CD4-positive, alpha-beta T cell (primary cell): ENCODE measurements around the gene PWP2. TPM values are rescaled to one million over a fixed set of nuclear protein-coding genes. Genes with fewer than 3 reads are reported as not detected.
A peak's percentile ranks its signal among the peaks of the same experiment; 100 is the strongest.
"Not testable (repeated sequence)": the region's sequence is repeated elsewhere in the genome, so short reads cannot be mapped to it uniquely, and the experiment has no call there.

Experiments
- ATAC-seq: fragments of 200-7000 bp; cut with Tn5 transposase; one replicate; pipeline ENCODE4 v1.10.0; 2022; ENCODE audit warnings: mild to moderate bottlenecking; ENCODE audit not compliant: poor library complexity
- CTCF ChIA-PET: fragments of 350-600 bp; sonication (Branson Sonifier 250); formaldehyde crosslinking; loops from one replicate; lab custom pipeline; 2021; ENCODE audit warnings: antibody characterized with exemption, inconsistent platforms; lab: Charles Lee
- POLR2A ChIA-PET: fragments of 350-600 bp; sonication (Branson Sonifier 250); formaldehyde crosslinking; loops from one replicate; lab custom pipeline; 2021; ENCODE audit warnings: antibody characterized with exemption, inconsistent platforms; lab: Charles Lee
- DNase-seq, 14 experiments: peaks; one replicate each; pipeline ENCODE4 v3.0.0-alpha.2; 2013 to 2020; ENCODE audit warnings: mixed read lengths in 2 of 14
- H3K27ac ChIP-seq, 2 donors: one replicate each; pipeline versions ENCODE4 v1.5.1 to v1.7.0; 2013; ENCODE audit warnings: low read length in 2 of 2, low read depth in 1 of 2, mild to moderate bottlenecking in 1 of 2
- H3K27me3 ChIP-seq, 2 experiments: 1 replicate in 1 of 2; 2 replicates in 1 of 2; pipeline versions ENCODE4 v1.6.1 to v1.7.0; 2013; ENCODE audit warnings: low read length in 2 of 2, control low read depth in 1 of 2, mild to moderate bottlenecking in 1 of 2, moderate library complexity in 1 of 2; ENCODE audit not compliant: insufficient read depth in 2 of 2, control insufficient read depth in 1 of 2
- H3K36me3 ChIP-seq: one replicate; pipeline ENCODE4 v1.6.1; 2013; ENCODE audit warnings: low read length, control low read depth; ENCODE audit not compliant: insufficient read depth
- H3K4me1 ChIP-seq: one replicate; pipeline ENCODE4 v1.6.1; 2013; ENCODE audit warnings: low read length, control low read depth; ENCODE audit not compliant: insufficient read depth
- H3K4me3 ChIP-seq: one replicate; pipeline ENCODE4 v1.5.1; 2013; ENCODE audit warnings: mild to moderate bottlenecking, low read length, moderate library complexity
- H3K9me3 ChIP-seq, 2 experiments: 1 replicate in 1 of 2; 2 replicates in 1 of 2; pipeline versions ENCODE4 v1.6.1 to v1.7.0; 2013; ENCODE audit warnings: low read length in 2 of 2, mild to moderate bottlenecking in 2 of 2, control low read depth in 1 of 2, moderate library complexity in 1 of 2; ENCODE audit not compliant: control insufficient read depth in 1 of 2, insufficient read depth in 1 of 2
- H3K27ac Mint-ChIP-seq: one replicate; pipeline ENCODE4 v1.8.0; 2020; ENCODE audit warnings: mixed read lengths
- H3K27me3 Mint-ChIP-seq: one replicate; pipeline ENCODE4 v1.8.0; 2021; ENCODE audit warnings: mixed read lengths
- H3K36me3 Mint-ChIP-seq: one replicate; pipeline ENCODE4 v1.8.0; 2021; ENCODE audit warnings: low read depth, mixed read lengths
- H3K4me1 Mint-ChIP-seq: one replicate; pipeline ENCODE4 v1.8.0; 2021; ENCODE audit warnings: low read depth, mixed read lengths
- H3K4me3 Mint-ChIP-seq: one replicate; pipeline ENCODE4 v1.8.0; 2020; ENCODE audit warnings: mild to moderate bottlenecking, mixed read lengths
- H3K9me3 Mint-ChIP-seq: one replicate; pipeline ENCODE4 v1.8.0; 2020; ENCODE audit warnings: mixed read lengths
- intact Hi-C, 2 experiments: fragments of 100-400 bp; cut with DNase I in 1 of 2; cut with micrococcal nuclease in 1 of 2; formaldehyde crosslinking; loops; one replicate each; pipeline versions ENCODE4 v1.15.1 to v1.9.0; 2023 to 2025; cut with DNase I, micrococcal nuclease
- total RNA-seq, 174 experiments: library from RNA in 2 of 174; stranded (reverse) in 2 of 174; gene quantifications; one replicate each; pipeline ENCODE4 v1.2.3 and lab custom pipeline; 2021 to 2026

The PWP2 gene
- total RNA-seq, 2 experiments from 2014 or later = 38.0 to 40.6 TPM

DNA sequence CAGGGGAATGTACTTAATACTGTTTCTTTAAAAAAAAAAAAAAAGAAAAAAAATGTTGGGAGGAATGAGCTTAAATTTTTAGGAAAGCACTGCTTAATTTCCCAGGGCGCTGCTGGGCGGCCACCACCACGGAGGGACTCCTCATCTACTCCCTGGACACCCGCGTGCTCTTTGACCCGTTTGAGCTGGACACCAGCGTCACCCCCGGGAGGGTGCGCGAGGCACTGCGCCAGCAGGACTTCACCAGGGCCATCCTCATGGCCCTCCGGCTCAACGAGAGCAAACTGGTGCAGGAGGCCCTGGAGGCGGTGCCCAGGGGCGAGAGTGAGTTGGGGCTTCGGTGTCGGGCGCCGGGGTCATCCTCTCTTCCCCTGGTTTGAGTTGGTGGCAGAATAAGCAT, 20.6 kb downstream of the PWP2 start:
- H3K9me3 Mint-ChIP-seq = not testable (repeated sequence)

DNA sequence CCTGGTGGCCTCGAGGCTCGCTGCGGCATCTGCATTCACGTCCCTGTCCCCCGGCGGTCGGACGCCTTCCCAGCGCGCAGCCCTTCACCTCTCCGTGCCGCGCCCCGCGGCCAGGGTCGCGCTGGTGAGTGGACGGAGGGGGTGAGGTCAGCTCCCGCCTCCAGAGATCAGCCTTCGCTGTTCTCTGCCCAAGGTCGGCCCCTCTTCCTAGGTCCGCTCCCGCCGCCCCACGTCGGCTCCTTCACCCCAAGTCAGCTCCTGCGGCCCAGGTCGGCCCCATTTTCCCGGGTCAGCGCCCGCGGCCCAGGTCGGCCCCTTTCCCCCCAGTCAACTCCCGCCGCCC, 26.5 kb downstream of the PWP2 start:
- ATAC-seq, H3K9me3 Mint-ChIP-seq, H3K27ac ChIP-seq, intact Hi-C loops, H3K9me3 ChIP-seq, CTCF ChIA-PET, H3K27me3 ChIP-seq, DNase-seq, H3K27me3 Mint-ChIP-seq, H3K36me3 ChIP-seq, H3K4me1 ChIP-seq, H3K4me1 Mint-ChIP-seq, H3K27ac Mint-ChIP-seq, H3K4me3 ChIP-seq, POLR2A ChIA-PET, H3K36me3 Mint-ChIP-seq: not testable (repeated sequence)
- peak overlapping the region; percentile 45 for H3K4me3 Mint-ChIP-seq

More for the DNA sequence above, 20.6 kb downstream of the PWP2 start:
- H3K4me1 ChIP-seq, H3K27me3 Mint-ChIP-seq, H3K4me3 ChIP-seq, CTCF ChIA-PET, H3K9me3 ChIP-seq, H3K4me3 Mint-ChIP-seq, H3K27me3 ChIP-seq, ATAC-seq, H3K36me3 ChIP-seq, intact Hi-C loops, POLR2A ChIA-PET, H3K27ac ChIP-seq, H3K27ac Mint-ChIP-seq, H3K36me3 Mint-ChIP-seq, H3K4me1 Mint-ChIP-seq, DNase-seq: not testable (repeated sequence)

DNA sequence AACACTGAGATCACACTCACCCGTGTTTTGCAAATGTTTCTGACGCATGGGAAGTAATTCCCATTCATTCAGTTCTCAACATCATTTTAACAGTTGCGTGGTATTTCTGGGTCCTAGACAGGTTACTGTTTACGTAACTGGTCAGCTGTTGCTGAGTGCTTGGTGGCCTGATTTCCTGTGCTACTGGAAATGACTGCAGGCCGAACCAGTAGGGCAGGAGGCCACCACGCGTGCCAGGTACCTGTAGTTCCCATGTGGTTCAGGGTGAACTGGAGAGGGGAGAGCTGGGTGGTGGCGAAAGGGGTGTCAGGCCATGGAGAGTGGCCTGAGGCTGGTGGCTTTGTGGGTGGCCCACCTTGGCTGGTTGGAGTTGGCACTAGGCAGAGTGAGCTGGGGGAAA, 27.5 kb downstream of the PWP2 start:
- H3K9me3 ChIP-seq, intact Hi-C loops, H3K4me1 Mint-ChIP-seq, DNase-seq, ATAC-seq, H3K36me3 Mint-ChIP-seq, H3K9me3 Mint-ChIP-seq, H3K27me3 Mint-ChIP-seq, POLR2A ChIA-PET, H3K27me3 ChIP-seq, H3K4me3 ChIP-seq, H3K36me3 ChIP-seq, H3K27ac Mint-ChIP-seq, H3K4me1 ChIP-seq, CTCF ChIA-PET, H3K4me3 Mint-ChIP-seq, H3K27ac ChIP-seq: not testable (repeated sequence)

DNA sequence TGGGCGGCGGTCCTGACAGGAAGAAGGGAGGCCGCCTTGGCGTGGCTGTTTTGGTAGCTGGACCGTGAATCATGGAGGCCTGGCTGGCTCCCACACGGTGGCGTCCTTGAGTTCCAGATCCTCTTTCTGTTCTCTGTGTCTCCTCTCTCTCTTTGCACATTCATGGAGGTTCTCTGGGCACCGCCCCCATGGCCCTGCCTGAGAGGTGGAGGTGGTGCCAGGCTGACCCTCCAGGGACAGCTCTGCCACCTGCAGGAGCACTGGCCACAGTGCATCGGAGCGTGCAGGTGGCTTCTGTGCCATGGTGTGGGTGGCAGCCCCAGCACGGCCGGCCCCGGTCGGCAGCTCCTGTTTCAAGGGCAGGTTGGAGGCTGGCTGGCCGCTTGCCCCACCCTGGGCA, 30.8 kb downstream of the PWP2 start:
- ATAC-seq (peak; percentile 50), DNase-seq (peak in 4 of 14 experiments; percentile 12 to 64 (median 42))
- H3K36me3 ChIP-seq, H3K27ac Mint-ChIP-seq, H3K27me3 ChIP-seq, H3K27ac ChIP-seq, H3K4me1 Mint-ChIP-seq, CTCF ChIA-PET, intact Hi-C loops, H3K36me3 Mint-ChIP-seq, H3K4me3 ChIP-seq, H3K4me1 ChIP-seq, H3K9me3 ChIP-seq, H3K4me3 Mint-ChIP-seq, H3K9me3 Mint-ChIP-seq, H3K27me3 Mint-ChIP-seq, POLR2A ChIA-PET: not testable (repeated sequence)

DNA sequence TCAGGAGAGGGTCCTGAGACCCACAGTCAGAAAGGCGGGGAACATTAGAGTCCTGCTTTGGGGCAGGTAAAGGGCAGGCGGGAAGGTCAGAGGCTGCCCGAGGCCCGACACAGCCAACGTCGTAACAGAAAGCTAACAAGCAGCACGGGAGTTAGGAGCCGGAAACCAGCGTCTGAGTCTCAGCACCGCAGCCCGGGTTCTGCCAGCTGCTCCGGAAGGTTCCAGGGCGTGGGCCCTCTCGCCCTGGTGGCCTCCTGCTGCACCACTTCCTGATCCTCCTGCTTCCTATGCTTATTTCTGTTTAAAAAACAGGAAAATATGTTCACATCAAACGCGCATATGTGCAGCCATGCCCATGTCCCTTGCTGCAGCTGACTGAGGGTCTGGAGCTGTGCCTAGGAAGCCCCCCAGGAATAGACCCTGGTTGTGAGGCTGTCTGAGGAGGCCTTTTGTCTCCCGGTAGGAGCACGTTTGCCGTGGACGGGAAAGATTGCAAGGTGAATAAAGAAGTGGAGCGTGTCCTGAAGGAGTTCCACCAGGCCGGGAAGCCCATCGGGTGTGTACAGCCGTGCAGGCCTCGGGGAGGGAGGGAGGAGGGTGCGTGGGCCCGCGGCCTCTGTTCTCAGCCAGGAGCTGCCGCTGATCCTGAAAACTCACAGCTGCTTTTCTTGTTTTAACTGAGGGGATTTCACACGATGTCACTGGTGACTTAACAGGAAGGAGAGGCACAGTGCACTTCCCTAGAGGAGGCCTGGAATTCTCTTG, 32.8 kb downstream of the PWP2 start:
- POLR2A ChIA-PET, CTCF ChIA-PET, H3K27ac Mint-ChIP-seq, intact Hi-C loops, H3K36me3 Mint-ChIP-seq, H3K27me3 Mint-ChIP-seq, H3K4me1 ChIP-seq, H3K27ac ChIP-seq, H3K4me3 Mint-ChIP-seq, H3K27me3 ChIP-seq, H3K4me3 ChIP-seq, H3K4me1 Mint-ChIP-seq, H3K36me3 ChIP-seq, H3K9me3 Mint-ChIP-seq, H3K9me3 ChIP-seq: not testable (repeated sequence)
- DNase-seq = peak in 4 of 14 experiments; percentile 0 to 22 (median 6)
- ATAC-seq = peak; percentile 25

DNA sequence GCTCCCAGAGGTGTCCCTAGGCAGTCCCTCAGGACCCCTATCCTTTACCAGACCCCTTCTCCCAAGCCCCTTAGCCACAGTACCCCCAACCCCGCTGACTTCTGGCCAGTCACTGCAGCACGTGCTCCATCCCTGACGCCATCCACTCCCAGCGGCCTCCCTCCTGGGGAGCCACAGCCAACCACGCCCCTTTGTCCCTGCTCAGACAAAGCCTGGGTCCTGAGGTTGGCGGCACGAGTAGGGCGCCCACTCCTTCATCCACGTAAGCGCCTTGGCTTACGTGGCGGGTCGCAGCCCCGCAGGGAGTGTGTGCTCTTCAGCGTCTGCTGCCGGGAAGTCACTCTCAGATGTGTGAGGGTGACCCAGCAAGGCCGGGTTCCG, 33.3 kb downstream of the PWP2 start:
- intact Hi-C loops, H3K4me3 ChIP-seq, H3K27me3 ChIP-seq, H3K4me3 Mint-ChIP-seq, H3K9me3 Mint-ChIP-seq, H3K4me1 ChIP-seq, H3K27ac Mint-ChIP-seq, CTCF ChIA-PET, POLR2A ChIA-PET, H3K4me1 Mint-ChIP-seq, H3K27ac ChIP-seq, H3K36me3 Mint-ChIP-seq, H3K36me3 ChIP-seq, H3K9me3 ChIP-seq, ATAC-seq, DNase-seq, H3K27me3 Mint-ChIP-seq: not testable (repeated sequence)

DNA sequence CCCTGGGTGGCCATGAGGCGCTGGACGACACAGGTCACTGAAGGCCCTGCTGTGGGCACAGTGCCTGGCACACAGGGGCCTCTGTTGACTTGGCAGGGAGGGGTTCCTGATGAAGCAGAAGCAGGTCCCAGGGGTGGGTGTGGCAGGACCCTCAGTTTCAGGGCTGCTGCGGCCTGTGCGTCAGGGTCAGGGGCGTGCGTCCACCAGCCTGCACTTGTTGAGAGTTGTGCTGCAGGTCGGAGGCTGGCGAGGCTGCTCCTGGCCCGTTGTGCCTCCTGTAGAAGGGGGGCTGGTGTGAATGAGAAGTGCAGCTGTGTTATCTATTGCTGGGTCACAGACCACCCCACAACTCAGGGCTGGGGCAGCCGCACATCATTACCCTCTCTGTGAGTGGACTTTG, 35.3 kb downstream of the PWP2 start:
- H3K9me3 Mint-ChIP-seq, H3K9me3 ChIP-seq, H3K27ac ChIP-seq, H3K36me3 ChIP-seq, H3K4me3 ChIP-seq, POLR2A ChIA-PET, H3K27me3 Mint-ChIP-seq, H3K4me3 Mint-ChIP-seq, H3K36me3 Mint-ChIP-seq, CTCF ChIA-PET, ATAC-seq, H3K27ac Mint-ChIP-seq, H3K27me3 ChIP-seq, H3K4me1 ChIP-seq, intact Hi-C loops, H3K4me1 Mint-ChIP-seq: not testable (repeated sequence)
- peak in 1 of 14 experiments; percentile 3 for DNase-seq
